Measurements from ENCODE around the gene PIERCE2. TPM values are rescaled to one million over a fixed set of nuclear protein-coding genes. Genes with fewer than 3 reads are reported as not detected.

Gene PIERCE2
- total and polyA plus RNA-seq, 2 of the 4 experiments (the other 2 are of a cell fraction), result 0.36 to 0.48 TPM

DNA sequence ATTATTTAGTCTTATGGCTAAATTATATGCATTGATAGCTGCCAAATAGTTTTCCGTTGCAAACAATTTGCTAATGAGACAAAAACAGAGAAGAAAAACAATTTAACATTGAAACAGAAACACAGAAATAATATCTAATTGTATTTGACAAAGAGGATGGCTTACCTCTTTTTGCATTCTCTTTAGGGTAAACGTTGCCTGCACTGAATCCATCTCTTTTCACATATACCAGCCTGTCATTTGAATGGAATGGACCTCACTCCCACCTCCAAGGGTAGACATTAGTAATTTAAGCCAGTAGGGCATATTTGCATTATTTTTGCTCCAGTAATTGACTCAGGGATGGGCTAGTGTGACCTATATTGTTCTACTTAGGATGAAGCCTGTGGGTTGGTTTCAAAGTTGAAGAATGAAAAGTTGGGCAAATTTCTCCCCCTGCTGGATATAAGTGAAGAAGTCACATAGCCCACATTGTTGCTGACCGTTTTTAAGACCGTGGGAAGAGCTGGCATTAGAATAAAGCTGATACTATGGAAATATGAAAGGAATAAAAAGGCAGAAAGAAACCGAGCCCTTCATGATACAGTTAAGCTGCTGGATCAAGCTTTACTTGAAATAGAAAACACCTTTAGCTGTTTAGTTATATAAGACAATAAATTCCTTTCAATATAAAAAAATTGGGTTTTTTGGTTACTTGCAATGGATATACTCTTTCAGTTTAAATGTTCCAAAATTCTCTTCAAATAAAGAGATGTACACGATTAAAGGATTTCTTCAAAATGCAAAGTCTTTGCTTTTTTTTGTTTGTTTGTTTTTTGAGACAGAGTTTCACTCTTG lies 26.9 kb downstream of the PIERCE2 start:
- no peak overlapping the region for H4K8ac ChIP-seq (ENCODE audit: low read depth in 2 of 2, low read length in 2 of 2)
- no peak overlapping the region for H3K18ac ChIP-seq (ENCODE audit: low read depth, low read length)
- H3K4ac ChIP-seq (ENCODE audit: low read depth, low read length), result no peak overlapping the region
- intact Hi-C loops (cut with micrococcal nuclease) (loop anchor here (1.0 to 5.0 kb wide), 4 partner anchors 116 to 218 kb away; partner anchors contain the start of genes PIGB and PIGBOS1), dilution Hi-C loops (cut with HindIII; ENCODE audit: low sequenced_read_pairs, unreplicated experiment) (no loop called here), in situ Hi-C loops (cut with MboI; ENCODE audit: low sequenced_read_pairs) (loop anchor here (5.0 to 10.0 kb wide), 2 partner anchors 140 to 218 kb away; no protein-coding TSS in a partner anchor)
- H3K9me3 ChIP-seq (ENCODE audit: control insufficient read depth, insufficient read depth, low read length), result no peaks in the 10 kb centered on the region
- H3K9ac ChIP-seq (ENCODE audit: low read depth, low read length), result no peak overlapping the region
- H3K36me3 ChIP-seq (ENCODE audit: control insufficient read depth, insufficient read depth, low read length), result no peaks in the 10 kb centered on the region
- H3K14ac ChIP-seq (replicated peaks; ENCODE audit: low read depth, low read length), result no peak overlapping the region
- H2BK120ac ChIP-seq (ENCODE audit: low read depth, low read length), result no peak overlapping the region
- H3K4me1 ChIP-seq (ENCODE audit: control insufficient read depth, insufficient read depth, low read length), result no peaks in the 10 kb centered on the region
- H3K4me2 ChIP-seq (ENCODE audit: low read depth, low read length), result no peak overlapping the region
- no peak overlapping the region for H2AK5ac ChIP-seq (ENCODE audit: low read depth, low read length)
- H4K91ac ChIP-seq (ENCODE audit: insufficient read depth, low read depth, low read length), result no peak overlapping the region
- H3K27me3 ChIP-seq (ENCODE audit: control insufficient read depth, insufficient read depth, low read length), result no peaks in the 10 kb centered on the region
- H3K4me3 ChIP-seq (ENCODE audit: insufficient read depth, low read depth, low read length), result no peak overlapping the region
- no TSS peak for BruUV-seq (replicated peaks)
- H3K9me1 ChIP-seq (ENCODE audit: insufficient read depth, low read length), result no peaks in the 10 kb centered on the region
- CTCF ChIA-PET, result interaction anchor here (0.6 to 0.7 kb wide), 9 partner anchors 13 to 629 kb away, joined by 3 to 8 read pairs (median 3); no protein-coding TSS in a partner anchor
- no peak overlapping the region for H2AFZ ChIP-seq (replicated peaks; ENCODE audit: low read length, poor library complexity)
- WGBS, 2 experiments (ENCODE audit: extremely low coverage in 2 of 2, insufficient read length in 1 of 2), result no CpG with 5 or more reads among the region's 6 CpGs
- POLR2A ChIA-PET (ENCODE audit: unreplicated experiment), result no interaction called here
- ATAC-seq (ENCODE audit: low read depth) (peak; percentile 93), DNase-seq (peak; percentile 64)
- H3K79me1 ChIP-seq (ENCODE audit: low read depth in 1 of 2, low read length in 2 of 2), result no peaks in the 10 kb centered on the region
- no peaks in the 10 kb centered on the region for H4K20me1 ChIP-seq (ENCODE audit: insufficient read depth, low read length)
- H4K5ac ChIP-seq (ENCODE audit: low read depth, low read length), result no peak overlapping the region
- no peak overlapping the region for H2BK20ac ChIP-seq (ENCODE audit: low read depth, low read length)
- H3K23ac ChIP-seq (ENCODE audit: low read depth, low read length), result no peak overlapping the region
- H3K56ac ChIP-seq (ENCODE audit: extremely low read depth, insufficient read depth, low read length), result no peak overlapping the region
- no peak overlapping the region for H3K27ac ChIP-seq (ENCODE audit: insufficient read depth, low read length)
- H2BK15ac ChIP-seq (ENCODE audit: low read depth, low read length), result no peak overlapping the region
- no peak overlapping the region for H2BK5ac ChIP-seq (ENCODE audit: low read depth, low read length, poor library complexity, severe bottlenecking)
- H2AK9ac ChIP-seq (replicated peaks; ENCODE audit: low read depth, low read length, poor library complexity), result no peak overlapping the region
- no peak for TF ChIP-seq CHD1 (IDR thresholded peaks at IDR 0.05; ENCODE audit: low read depth, low read length)
- no peak for TF ChIP-seq MAZ (IDR thresholded peaks at IDR 0.05; ENCODE audit: borderline replicate concordance, low read depth, low read length)
- no peak for TF ChIP-seq NFE2L2 (IDR thresholded peaks at IDR 0.05; ENCODE audit: low read depth, low read length)
- peak; percentile 68 for TF ChIP-seq RAD21 (IDR thresholded peaks at IDR 0.05; ENCODE audit: low read length)
- TF ChIP-seq, protein P1, sequence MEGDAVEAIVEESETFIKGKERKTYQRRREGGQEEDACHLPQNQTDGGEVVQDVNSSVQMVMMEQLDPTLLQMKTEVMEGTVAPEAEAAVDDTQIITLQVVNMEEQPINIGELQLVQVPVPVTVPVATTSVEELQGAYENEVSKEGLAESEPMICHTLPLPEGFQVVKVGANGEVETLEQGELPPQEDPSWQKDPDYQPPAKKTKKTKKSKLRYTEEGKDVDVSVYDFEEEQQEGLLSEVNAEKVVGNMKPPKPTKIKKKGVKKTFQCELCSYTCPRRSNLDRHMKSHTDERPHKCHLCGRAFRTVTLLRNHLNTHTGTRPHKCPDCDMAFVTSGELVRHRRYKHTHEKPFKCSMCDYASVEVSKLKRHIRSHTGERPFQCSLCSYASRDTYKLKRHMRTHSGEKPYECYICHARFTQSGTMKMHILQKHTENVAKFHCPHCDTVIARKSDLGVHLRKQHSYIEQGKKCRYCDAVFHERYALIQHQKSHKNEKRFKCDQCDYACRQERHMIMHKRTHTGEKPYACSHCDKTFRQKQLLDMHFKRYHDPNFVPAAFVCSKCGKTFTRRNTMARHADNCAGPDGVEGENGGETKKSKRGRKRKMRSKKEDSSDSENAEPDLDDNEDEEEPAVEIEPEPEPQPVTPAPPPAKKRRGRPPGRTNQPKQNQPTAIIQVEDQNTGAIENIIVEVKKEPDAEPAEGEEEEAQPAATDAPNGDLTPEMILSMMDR (conservative IDR thresholded peaks at IDR 0.05; ENCODE audit: low read depth, low read length), result peak; percentile 70
- no peak for TF ChIP-seq POLR2A (IDR thresholded peaks at IDR 0.05; ENCODE audit: low read depth, low read length)
- TF ChIP-seq RFX5 (IDR thresholded peaks at IDR 0.05; ENCODE audit: low read depth, low read length), result no peak
- TF ChIP-seq CEBPB (IDR thresholded peaks at IDR 0.05; ENCODE audit: low read depth, low read length), result no peak
- TF ChIP-seq RCOR1 (IDR thresholded peaks at IDR 0.05; ENCODE audit: insufficient replicate concordance, low read length), result no peak
- no peak for TF ChIP-seq BHLHE40 (IDR thresholded peaks at IDR 0.05; ENCODE audit: low read depth, low read length)
- peak; percentile 68 for TF ChIP-seq SMC3 (IDR thresholded peaks at IDR 0.05; ENCODE audit: low read depth, low read length)
- TF ChIP-seq, protein P2, sequence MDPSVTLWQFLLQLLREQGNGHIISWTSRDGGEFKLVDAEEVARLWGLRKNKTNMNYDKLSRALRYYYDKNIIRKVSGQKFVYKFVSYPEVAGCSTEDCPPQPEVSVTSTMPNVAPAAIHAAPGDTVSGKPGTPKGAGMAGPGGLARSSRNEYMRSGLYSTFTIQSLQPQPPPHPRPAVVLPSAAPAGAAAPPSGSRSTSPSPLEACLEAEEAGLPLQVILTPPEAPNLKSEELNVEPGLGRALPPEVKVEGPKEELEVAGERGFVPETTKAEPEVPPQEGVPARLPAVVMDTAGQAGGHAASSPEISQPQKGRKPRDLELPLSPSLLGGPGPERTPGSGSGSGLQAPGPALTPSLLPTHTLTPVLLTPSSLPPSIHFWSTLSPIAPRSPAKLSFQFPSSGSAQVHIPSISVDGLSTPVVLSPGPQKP (IDR thresholded peaks at IDR 0.05; ENCODE audit: borderline replicate concordance, low read depth, low read length), result no peak
- TF ChIP-seq, protein P3, sequence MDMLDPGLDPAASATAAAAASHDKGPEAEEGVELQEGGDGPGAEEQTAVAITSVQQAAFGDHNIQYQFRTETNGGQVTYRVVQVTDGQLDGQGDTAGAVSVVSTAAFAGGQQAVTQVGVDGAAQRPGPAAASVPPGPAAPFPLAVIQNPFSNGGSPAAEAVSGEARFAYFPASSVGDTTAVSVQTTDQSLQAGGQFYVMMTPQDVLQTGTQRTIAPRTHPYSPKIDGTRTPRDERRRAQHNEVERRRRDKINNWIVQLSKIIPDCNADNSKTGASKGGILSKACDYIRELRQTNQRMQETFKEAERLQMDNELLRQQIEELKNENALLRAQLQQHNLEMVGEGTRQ (IDR thresholded peaks at IDR 0.05; ENCODE audit: low read depth, low read length), result no peak
- no peak for TF ChIP-seq MAFK (IDR thresholded peaks at IDR 0.05; ENCODE audit: low read depth, low read length)
- no peak for TF ChIP-seq FOS (IDR thresholded peaks at IDR 0.05; ENCODE audit: low read depth, low read length)
